GM19455 (cell line): ENCODE data around the gene IFIT3.
A peak's percentile ranks its signal among the peaks of the same experiment; 100 is the strongest.
"Not testable (repeated sequence)": the region's sequence is repeated elsewhere in the genome, so short reads cannot be mapped to it uniquely, and the experiment has no call there.

Experiments used
- ATAC-seq: cut with Tn5 transposase; IDR thresholded peaks from one replicate; pipeline ENCODE4 v1.9.1; 2021; ENCODE audit not compliant: unreplicated experiment

IFIT3 gene

GRCh38 chr10:89327803-89328441 lies at the start of gene IFIT3:
TSS of gene IFIT3 (plus strand) at chr10:89327997. CDS start at chr10:89328074, 77 bp downstream.
- no peak for ATAC-seq

GRCh38 chr10:89278034-89278535 lies 49.7 kb upstream of the IFIT3 start:
- no peak for ATAC-seq

- ATAC-seq: no peak
These were observed 48.9 kb upstream of the IFIT3 start for GRCh38 chr10:89278900-89279392.

GRCh38 chr10:89279421-89279869 lies 48.4 kb upstream of the IFIT3 start:
- ATAC-seq: no peak

- ATAC-seq: no peak
These were observed 47.3 kb upstream of the IFIT3 start for GRCh38 chr10:89280508-89280907.

- no peak for ATAC-seq
These were observed 46.0 kb upstream of the IFIT3 start for GRCh38 chr10:89281606-89282395.

GRCh38 chr10:89283025-89283935 lies 44.5 kb upstream of the IFIT3 start:
- no peak for ATAC-seq

- no peak for ATAC-seq
These were observed 43.8 kb upstream of the IFIT3 start for GRCh38 chr10:89283936-89284475.

- not testable (repeated sequence) for ATAC-seq
These were observed 43.1 kb upstream of the IFIT3 start for GRCh38 chr10:89284711-89285110.

- ATAC-seq: not testable (repeated sequence)
These were observed 42.5 kb upstream of the IFIT3 start for GRCh38 chr10:89285303-89285702.

- no peak for ATAC-seq
These were observed 33.0 kb upstream of the IFIT3 start for GRCh38 chr10:89294721-89295239.

GRCh38 chr10:89295597-89295996 lies 32.2 kb upstream of the IFIT3 start:
- ATAC-seq: no peak

GRCh38 chr10:89296220-89296648 lies 31.6 kb upstream of the IFIT3 start:
- ATAC-seq: no peak

GRCh38 chr10:89297356-89297755 lies 30.4 kb upstream of the IFIT3 start:
- no peak for ATAC-seq

GRCh38 chr10:89297791-89298190 lies 30.0 kb upstream of the IFIT3 start:
- ATAC-seq: no peak

GRCh38 chr10:89299031-89299430 lies 28.8 kb upstream of the IFIT3 start:
- ATAC-seq: no peak

GRCh38 chr10:89301232-89301631 lies 26.6 kb upstream of the IFIT3 start:
- peak; percentile 24 for ATAC-seq

GRCh38 chr10:89301721-89302445 lies 25.9 kb upstream of the IFIT3 start, which contains the start of gene IFIT2:
TSS of gene IFIT2 (plus strand) at chr10:89302046. CDS start at chr10:89302124, 78 bp downstream.
- peak; percentile 74 for ATAC-seq

- no peak for ATAC-seq
These were observed 25.2 kb upstream of the IFIT3 start for GRCh38 chr10:89302625-89303024.

GRCh38 chr10:89303161-89303560 lies 24.6 kb upstream of the IFIT3 start:
- ATAC-seq: no peak
